Karpas-422 (cell line): Measurements from ENCODE around the gene ATP11A. TPM values are rescaled to one million over a fixed set of nuclear protein-coding genes. Genes with fewer than 3 reads are reported as not detected.

Experiments used
- DNase-seq: peaks from one replicate; pipeline ENCODE4 v3.0.0-alpha.2; 2015
- H2AFZ ChIP-seq: fragments of 200-600 bp; sonication (generic); 2 replicates; pipeline ENCODE4 v1.6.1; 2014; ENCODE audit warnings: antibody characterized with exemption, low read length, mixed read lengths
- H3K27ac ChIP-seq: fragments of 200-600 bp; sonication (generic); 2 replicates; pipeline ENCODE4 v1.5.1; 2014; ENCODE audit warnings: mild to moderate bottlenecking, low read length, moderate library complexity
- H3K27me3 ChIP-seq: fragments of 200-600 bp; sonication (generic); 2 replicates; pipeline ENCODE4 v1.6.1; 2014; ENCODE audit warnings: low read length, mixed read lengths
- H3K36me3 ChIP-seq: fragments of 200-600 bp; sonication (generic); 2 replicates; pipeline ENCODE4 v1.6.1; 2014; ENCODE audit warnings: low read length, mixed read lengths; ENCODE audit not compliant: insufficient read depth
- H3K4me1 ChIP-seq: fragments of 200-600 bp; sonication (generic); 2 replicates; pipeline ENCODE4 v1.6.1; 2014; ENCODE audit warnings: mild to moderate bottlenecking, low read length, mixed read lengths
- H3K4me2 ChIP-seq: fragments of 200-600 bp; sonication (generic); 2 replicates; pipeline ENCODE4 v1.6.1; 2014; ENCODE audit warnings: low read length, low read depth, mild to moderate bottlenecking; ENCODE audit not compliant: poor library complexity, severe bottlenecking
- H3K4me3 ChIP-seq: fragments of 200-600 bp; sonication (generic); 2 replicates; pipeline ENCODE4 v1.5.1; 2014; ENCODE audit warnings: mild to moderate bottlenecking, antibody characterized with exemption, low read length, mixed read lengths
- H3K79me2 ChIP-seq: fragments of 200-600 bp; sonication (generic); 2 replicates; pipeline ENCODE4 v1.6.1; 2014; ENCODE audit warnings: mild to moderate bottlenecking, low read length, mixed read lengths
- H3K9ac ChIP-seq: fragments of 200-600 bp; sonication (generic); 2 replicates; pipeline ENCODE4 v1.6.0; 2014; ENCODE audit warnings: low read length
- H3K9me2 ChIP-seq: fragments of 200-600 bp; sonication (generic), shearing (Covaris generic); replicated peaks from 2 replicates; pipeline ENCODE4 v1.6.0; 2014; ENCODE audit warnings: mild to moderate bottlenecking, low read length, moderate library complexity; ENCODE audit not compliant: insufficient read depth
- H3K9me3 ChIP-seq: fragments of 300-700, 200-600 bp; sonication (generic); 2 replicates; pipeline ENCODE4 v1.6.1; 2014; ENCODE audit warnings: low read length, mixed read lengths
- H4K20me1 ChIP-seq: fragments of 200-600 bp; sonication (generic); 2 replicates; pipeline ENCODE4 v1.6.1; 2014; ENCODE audit warnings: mild to moderate bottlenecking, antibody characterized with exemption, low read length, low read depth; ENCODE audit not compliant: insufficient read depth
- total RNA-seq: library from RNA; depleted of rRNA; stranded (reverse); fragments of >200 nt; shearing (Covaris generic); gene quantifications from 2 replicates; pipeline ENCODE4 v1.2.3, GENCODE V29; 2014; ENCODE audit warnings: low replicate concordance

ATP11A gene
- total RNA-seq, 1 experiment from 2014 or later: 0.11 TPM

DNA sequence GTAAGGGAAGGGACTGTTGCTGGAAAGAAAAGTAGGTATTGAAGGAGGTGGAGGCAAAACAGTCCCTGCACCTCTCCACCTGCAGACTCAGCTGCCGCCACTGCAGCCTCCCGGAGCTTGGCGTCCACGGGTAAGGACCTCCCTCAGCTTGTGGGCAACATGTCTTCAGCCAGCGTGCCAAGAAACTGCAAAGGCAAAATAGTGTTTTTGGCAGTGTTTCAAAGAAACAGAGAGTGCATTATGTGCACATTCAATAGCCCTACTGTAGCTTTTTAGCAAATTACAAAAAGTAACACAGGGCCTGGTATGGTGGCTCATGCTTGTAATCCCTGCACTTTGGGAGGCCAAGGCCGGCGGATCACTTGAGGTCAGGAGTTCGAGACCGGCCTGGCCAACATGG, 57.4 kb downstream of the ATP11A start:
- Histone ChIP-seq H2AFZ (no peak overlapping the region), H4K20me1 (no peaks in the 10 kb centered on the region; the same call in 1 of the 2 replicates), H3K9ac (no peak overlapping the region)

DNA sequence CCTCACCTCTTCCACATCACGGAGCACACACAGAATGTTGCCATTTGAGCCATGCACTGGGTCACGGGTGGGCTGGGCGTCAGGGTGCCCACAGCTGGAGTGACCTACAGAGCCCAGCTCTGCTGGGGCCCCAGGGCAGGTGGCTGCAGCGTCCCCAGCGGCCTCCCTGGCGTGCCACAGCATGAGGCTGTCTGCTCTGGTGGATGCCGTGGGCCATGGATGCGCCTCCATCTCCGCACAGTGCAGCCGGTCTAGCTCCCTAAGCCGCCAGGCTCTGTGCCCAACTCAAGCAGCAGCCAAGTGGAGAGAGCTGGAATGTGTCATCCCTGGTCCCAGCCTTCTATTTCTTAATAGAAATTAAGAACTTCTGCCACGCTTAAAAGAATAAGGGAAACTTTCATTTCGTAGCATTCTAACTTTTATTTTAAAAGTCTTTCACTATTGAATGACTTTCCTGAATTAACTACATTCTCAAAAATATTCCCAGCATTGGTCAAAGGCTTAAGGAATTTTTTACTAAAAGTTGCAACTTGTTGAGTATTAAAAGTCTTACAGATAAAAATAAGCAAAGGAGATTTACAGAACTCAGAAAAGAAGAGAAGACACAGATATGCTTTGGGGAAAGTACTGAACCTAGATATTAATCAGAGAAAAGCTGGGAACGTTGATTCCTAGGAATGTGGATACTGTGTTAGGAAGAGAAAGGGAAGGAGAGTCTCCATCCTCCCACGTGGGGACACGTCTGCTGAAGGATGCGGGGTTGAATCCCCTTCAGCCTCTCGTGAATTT, 59.3 kb downstream of the ATP11A start:
- Histone ChIP-seq H3K27ac (no peak overlapping the region), H3K36me3 (no peaks in the 10 kb centered on the region), H3K9ac (no peak overlapping the region), H3K9me2 (no peaks in the 10 kb centered on the region), H2AFZ (no peak overlapping the region), H4K20me1 (no peaks in the 10 kb centered on the region), H3K4me3 (no peak overlapping the region), H3K27me3 (no peaks in the 10 kb centered on the region), H3K4me2 (no peak overlapping the region), H3K4me1 (no peaks in the 10 kb centered on the region), H3K79me2 (no peaks in the 10 kb centered on the region), H3K9me3 (no peaks in the 10 kb centered on the region)
- no peak for DNase-seq

More for the DNA sequence above, 57.4 kb downstream of the ATP11A start:
- no peaks in the 10 kb centered on the region for H3K79me2 ChIP-seq
- H3K4me2 ChIP-seq: no peak overlapping the region
- H3K36me3 ChIP-seq: no peaks in the 10 kb centered on the region
- H3K4me3 ChIP-seq: no peak overlapping the region
- no peak for DNase-seq
- H3K4me1 ChIP-seq: no peaks in the 10 kb centered on the region
- no peaks in the 10 kb centered on the region for H3K9me3 ChIP-seq
- H3K27me3 ChIP-seq: no peaks in the 10 kb centered on the region
- no peak overlapping the region for H3K27ac ChIP-seq
- H3K9me2 ChIP-seq: no peaks in the 10 kb centered on the region

DNA sequence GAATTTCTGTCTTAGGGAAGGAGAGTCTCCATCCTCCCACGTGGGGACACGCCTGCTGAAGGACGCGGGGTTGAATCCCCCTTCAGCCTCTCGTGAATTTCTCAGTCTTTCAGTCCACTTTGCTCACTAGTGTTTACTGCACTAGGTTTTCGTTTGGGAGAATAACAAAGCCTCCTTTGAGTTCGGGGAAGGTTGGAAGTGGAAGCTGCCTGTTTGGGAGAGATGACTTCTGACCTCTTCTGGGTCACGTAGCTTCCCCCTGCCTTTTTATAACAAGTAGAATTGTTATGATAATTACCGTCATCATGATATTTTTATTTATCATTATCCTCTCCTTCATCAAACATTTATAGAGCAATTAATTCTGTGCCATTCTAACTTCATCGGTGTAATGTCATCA, 60.7 kb downstream of the ATP11A start:
- H3K4me1 ChIP-seq: no peaks in the 10 kb centered on the region
- no peak overlapping the region for H2AFZ ChIP-seq
- no peaks in the 10 kb centered on the region for H3K36me3 ChIP-seq
- DNase-seq: no peak
- H3K4me2 ChIP-seq: no peak overlapping the region
- H3K4me3 ChIP-seq: no peak overlapping the region
- no peaks in the 10 kb centered on the region for H3K27me3 ChIP-seq
- H3K79me2 ChIP-seq: no peaks in the 10 kb centered on the region
- H3K9me3 ChIP-seq: no peaks in the 10 kb centered on the region
- H3K9me2 ChIP-seq: no peaks in the 10 kb centered on the region
- H3K9ac ChIP-seq: no peak overlapping the region
- H3K27ac ChIP-seq: no peak overlapping the region
- no peaks in the 10 kb centered on the region for H4K20me1 ChIP-seq

DNA sequence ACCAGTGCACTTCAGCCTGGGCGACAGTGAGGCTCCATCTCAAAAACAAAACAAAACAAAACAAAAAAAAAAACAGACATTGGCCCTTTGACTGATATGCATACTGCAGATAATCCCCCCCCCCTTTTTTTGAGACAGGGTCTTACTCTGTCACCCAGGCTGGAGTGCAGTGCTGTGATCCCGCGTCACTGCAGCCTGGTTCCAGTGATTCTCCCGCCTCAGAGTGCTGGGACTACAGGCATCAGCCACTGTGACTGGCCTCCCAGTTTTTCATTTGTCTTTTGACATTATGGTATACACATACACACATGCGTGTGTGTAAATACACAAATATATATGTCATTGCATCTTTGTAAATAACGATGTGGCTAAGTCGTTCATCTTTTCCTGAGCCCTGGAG, 61.8 kb downstream of the ATP11A start:
- H3K4me2 ChIP-seq: no peak overlapping the region

DNA sequence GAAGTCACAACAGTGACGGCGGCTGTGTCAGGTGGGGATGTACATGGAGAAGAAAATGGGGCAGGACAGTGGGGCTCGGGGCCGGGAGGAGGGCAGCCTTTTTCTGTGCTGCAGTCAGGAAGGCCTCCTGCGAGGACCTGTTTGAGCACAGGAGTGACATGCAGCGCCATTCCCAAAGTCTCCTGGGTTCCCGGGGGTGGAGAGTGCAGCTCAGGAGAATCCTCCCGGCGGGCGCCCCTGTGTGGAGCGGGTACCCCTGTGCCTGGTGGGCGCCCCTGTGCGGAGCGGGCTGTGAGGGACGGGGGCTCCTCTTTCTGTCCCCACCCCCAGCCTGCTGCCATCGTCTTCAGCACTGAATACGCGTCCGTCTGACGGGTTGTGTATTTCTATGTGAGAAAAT, 62.4 kb downstream of the ATP11A start:
- Histone ChIP-seq H3K4me3 (no peak overlapping the region), H3K27me3 (no peaks in the 10 kb centered on the region), H4K20me1 (no peaks in the 10 kb centered on the region), H3K9me3 (no peaks in the 10 kb centered on the region), H3K9me2 (no peaks in the 10 kb centered on the region), H3K4me1 (no peaks in the 10 kb centered on the region), H3K36me3 (no peaks in the 10 kb centered on the region), H3K27ac (no peak overlapping the region), H2AFZ (no peak overlapping the region), H3K9ac (no peak overlapping the region), H3K79me2 (no peaks in the 10 kb centered on the region), H3K4me2 (no peak overlapping the region)
- no peak for DNase-seq

More for the DNA sequence above, 61.8 kb downstream of the ATP11A start:
- no peaks in the 10 kb centered on the region for H3K9me3 ChIP-seq
- no peaks in the 10 kb centered on the region for H4K20me1 ChIP-seq
- H3K27me3 ChIP-seq: no peaks in the 10 kb centered on the region
- no peak overlapping the region for H2AFZ ChIP-seq
- no peaks in the 10 kb centered on the region for H3K79me2 ChIP-seq
- no peak overlapping the region for H3K9ac ChIP-seq
- no peaks in the 10 kb centered on the region for H3K9me2 ChIP-seq
- H3K4me3 ChIP-seq: no peak overlapping the region
- no peaks in the 10 kb centered on the region for H3K4me1 ChIP-seq
- no peak for DNase-seq
- H3K27ac ChIP-seq: no peak overlapping the region
- H3K36me3 ChIP-seq: no peaks in the 10 kb centered on the region

DNA sequence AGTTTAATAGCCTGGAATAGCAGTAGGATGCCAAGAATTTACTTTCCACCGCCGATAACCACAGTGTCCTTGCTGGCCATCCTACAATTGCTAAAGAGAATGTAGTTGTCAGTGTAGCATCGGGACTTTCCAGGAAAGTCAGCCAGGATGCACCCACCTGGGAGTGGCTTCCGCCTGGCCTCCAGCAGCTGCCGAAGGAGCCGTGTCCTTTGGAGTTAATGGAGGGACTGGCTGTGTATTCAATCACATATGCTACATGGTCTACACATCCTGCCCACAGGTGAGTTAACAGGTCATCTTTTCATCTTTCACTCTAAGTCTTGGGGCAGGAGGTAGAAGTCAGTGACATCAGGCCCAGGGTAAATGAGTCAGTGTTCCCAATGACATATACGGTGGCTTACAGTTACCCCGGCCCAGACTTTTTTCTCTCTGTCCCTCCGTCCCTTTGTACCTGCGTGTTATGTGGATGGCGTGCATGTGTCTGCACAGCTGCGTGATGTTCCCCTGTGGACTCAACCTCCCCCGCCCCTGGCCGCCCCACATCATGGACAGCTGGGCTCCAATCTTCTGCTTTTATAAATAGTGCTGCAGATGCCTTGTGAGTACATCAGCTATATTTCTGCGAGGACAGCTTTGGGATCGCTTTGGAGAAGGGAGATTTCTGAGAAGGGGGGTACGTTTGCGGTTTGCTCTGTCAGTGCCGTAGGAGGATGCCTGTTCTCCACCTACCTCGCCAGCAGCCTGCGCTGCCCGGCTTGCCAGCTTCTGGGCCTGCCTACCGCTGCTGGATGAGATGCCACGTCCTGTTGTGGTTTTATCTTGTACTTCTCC, 63.1 kb downstream of the ATP11A start:
- H3K4me1 ChIP-seq: no peaks in the 10 kb centered on the region
- H3K79me2 ChIP-seq: no peaks in the 10 kb centered on the region

DNA sequence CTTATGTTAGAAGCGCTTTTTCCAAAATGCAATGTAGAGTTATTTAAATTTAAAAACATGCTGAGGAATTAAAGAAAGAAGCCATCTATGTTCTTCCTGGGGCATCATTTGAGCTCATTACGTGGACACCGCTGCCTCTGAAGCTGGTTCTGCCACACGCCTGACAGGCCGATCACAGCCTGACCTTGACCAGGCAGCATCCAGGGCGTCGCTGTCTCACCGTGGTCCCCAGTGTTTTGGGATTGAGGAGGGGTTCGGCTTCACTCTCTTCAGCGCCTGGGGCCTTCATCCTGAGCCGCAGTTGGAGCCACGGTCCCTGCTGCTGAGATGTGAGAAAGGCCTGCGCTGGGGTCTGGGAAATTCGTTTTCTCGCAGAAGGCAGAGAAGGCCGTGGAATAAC, 64.0 kb downstream of the ATP11A start:
- Histone ChIP-seq H3K9me2 (no peaks in the 10 kb centered on the region), H3K4me2 (no peak overlapping the region), H3K9me3 (no peaks in the 10 kb centered on the region), H3K36me3 (no peaks in the 10 kb centered on the region), H3K4me1 (no peaks in the 10 kb centered on the region), H4K20me1 (no peaks in the 10 kb centered on the region), H3K27ac (no peak overlapping the region), H3K4me3 (no peak overlapping the region), H3K27me3 (no peaks in the 10 kb centered on the region), H2AFZ (no peak overlapping the region), H3K79me2 (no peaks in the 10 kb centered on the region), H3K9ac (no peak overlapping the region)
- no peak for DNase-seq

More for the DNA sequence above, 63.1 kb downstream of the ATP11A start:
- Histone ChIP-seq H3K27ac (no peak overlapping the region), H3K9me3 (no peaks in the 10 kb centered on the region), H2AFZ (no peak overlapping the region), H3K4me3 (no peak overlapping the region), H3K27me3 (no peaks in the 10 kb centered on the region), H3K9me2 (no peaks in the 10 kb centered on the region), H4K20me1 (no peaks in the 10 kb centered on the region), H3K9ac (no peak overlapping the region), H3K36me3 (no peaks in the 10 kb centered on the region), H3K4me2 (no peak overlapping the region)
- DNase-seq: no peak

- no peaks in the 10 kb centered on the region for H3K79me2 ChIP-seq
These were observed 64.6 kb downstream of the ATP11A start for GRCh38 chr13:112754281-112755025.

More at GRCh38 chr13:112754281-112755025, 64.6 kb downstream of the ATP11A start:
- Histone ChIP-seq H4K20me1 (no peaks in the 10 kb centered on the region), H3K4me2 (no peak overlapping the region), H3K27ac (no peak overlapping the region), H3K4me3 (no peak overlapping the region), H3K9ac (no peak overlapping the region), H3K36me3 (no peaks in the 10 kb centered on the region), H3K27me3 (no peaks in the 10 kb centered on the region), H2AFZ (no peak overlapping the region), H3K4me1 (no peaks in the 10 kb centered on the region), H3K9me2 (no peaks in the 10 kb centered on the region), H3K9me3 (no peaks in the 10 kb centered on the region)
- no peak for DNase-seq
